ENCODE data around the gene TMEM184A. TPM values are rescaled to one million over a fixed set of nuclear protein-coding genes. Genes with fewer than 3 reads are reported as not detected.

The TMEM184A gene
- total and polyA plus RNA-seq, 2 of the 13 experiments (the other 11 are each of a cell fraction or from before 2014, with no cell fraction given) = 9.5 to 20.4 TPM

DNA sequence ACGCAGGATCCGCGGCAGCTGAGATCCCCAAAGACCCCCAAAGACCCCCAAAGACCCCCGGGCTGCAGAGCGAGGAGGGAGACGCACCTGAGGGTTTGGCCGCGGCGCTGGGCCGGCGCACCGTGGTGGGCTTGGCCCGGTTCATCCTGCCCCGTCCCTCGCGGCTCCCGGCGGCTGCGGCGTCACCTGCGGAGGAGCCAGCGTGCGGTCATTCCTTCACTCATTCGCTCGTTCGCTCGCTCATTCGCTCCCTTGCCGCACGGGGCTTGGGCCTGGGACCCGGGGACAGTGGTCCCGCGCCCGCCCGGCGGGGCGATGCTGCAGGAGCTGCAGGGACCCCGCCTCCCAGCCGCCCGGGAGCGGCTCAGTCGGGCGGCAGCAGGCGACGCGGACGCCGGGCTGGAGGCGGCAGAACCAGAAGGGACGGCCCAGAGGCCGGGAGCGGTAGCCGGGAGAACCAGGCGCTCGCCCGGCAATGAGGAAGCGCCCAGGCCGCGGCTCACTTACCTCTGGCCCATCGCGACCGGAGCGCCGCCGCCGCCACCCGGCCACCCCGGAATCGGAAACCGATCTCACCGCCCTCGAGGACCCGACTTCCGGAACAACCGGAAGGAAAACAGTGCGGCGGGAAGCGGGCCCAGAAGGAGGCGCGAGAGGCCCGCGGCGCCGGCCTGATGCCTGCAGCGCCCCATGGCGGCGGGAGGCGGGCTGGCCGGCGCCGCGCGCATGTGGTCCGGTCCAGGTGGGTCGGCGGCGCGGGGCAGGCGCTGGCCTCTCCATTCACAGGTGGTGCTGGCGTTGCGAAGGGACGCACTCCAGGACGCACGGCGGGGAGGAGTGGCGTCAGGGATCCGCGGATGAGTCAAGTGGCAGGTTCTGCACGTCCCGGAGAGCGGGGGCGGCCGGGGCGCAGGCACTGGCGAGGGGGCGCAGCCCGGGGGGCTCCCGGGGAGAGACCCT lies 51.9 kb downstream of the TMEM184A start, which contains the start of gene INTS1 (continued):
- TF ChIP-seq ZFYVE20 (CRISPR knock-in tag; IDR thresholded peaks at IDR 0.05; ENCODE audit: borderline replicate concordance, low read depth) (no peak), HCFC1 (IDR thresholded peaks at IDR 0.05; ENCODE audit: low read depth, low read length) (peak; percentile 81), ZNF761 (CRISPR knock-in tag; conservative IDR thresholded peaks at IDR 0.05) (0 out of 2 replicates have a peak, but pooled peaks have one; percentile 28), E2F2 (CRISPR knock-in tag; IDR thresholded peaks at IDR 0.05; ENCODE audit: borderline replicate concordance) (no peak), ZNF781 (CRISPR knock-in tag; IDR thresholded peaks at IDR 0.05; ENCODE audit: borderline replicate concordance, not compliant biosample characterization) (no peak), ZNF235 (CRISPR knock-in tag; IDR thresholded peaks at IDR 0.05; ENCODE audit: borderline replicate concordance) (no peak), ZNF329 (CRISPR knock-in tag; IDR thresholded peaks at IDR 0.05; ENCODE audit: low read depth) (no peak), ZNF839 (CRISPR knock-in tag; IDR thresholded peaks at IDR 0.05; ENCODE audit: borderline replicate concordance) (0 out of 2 replicates have a peak, but pooled peaks have one; percentile 46), ZNF44 (CRISPR knock-in tag; IDR thresholded peaks at IDR 0.05) (no peak; the same call in 1 of the 2 replicates), TSC22D2 (CRISPR knock-in tag; IDR thresholded peaks at IDR 0.05; ENCODE audit: borderline replicate concordance) (no peak), ELF4 (CRISPR knock-in tag; IDR thresholded peaks at IDR 0.05; ENCODE audit: borderline replicate concordance) (no peak), NFE2L2 (IDR thresholded peaks at IDR 0.05; ENCODE audit: low read length) (no peak), HMGA1 (CRISPR knock-in tag; conservative IDR thresholded peaks at IDR 0.05) (no peak), ZNF33A (CRISPR knock-in tag; IDR thresholded peaks at IDR 0.05; ENCODE audit: borderline replicate concordance) (no peak), PHF21A (CRISPR knock-in tag; IDR thresholded peaks at IDR 0.05) (peak; percentile 78), U2AF2 (IDR thresholded peaks at IDR 0.05; ENCODE audit: low read depth, low read length) (no peak), ZNF577 (CRISPR knock-in tag; IDR thresholded peaks at IDR 0.05; ENCODE audit: borderline replicate concordance, low read depth) (no peak)
- TF ChIP-seq, protein P1, sequence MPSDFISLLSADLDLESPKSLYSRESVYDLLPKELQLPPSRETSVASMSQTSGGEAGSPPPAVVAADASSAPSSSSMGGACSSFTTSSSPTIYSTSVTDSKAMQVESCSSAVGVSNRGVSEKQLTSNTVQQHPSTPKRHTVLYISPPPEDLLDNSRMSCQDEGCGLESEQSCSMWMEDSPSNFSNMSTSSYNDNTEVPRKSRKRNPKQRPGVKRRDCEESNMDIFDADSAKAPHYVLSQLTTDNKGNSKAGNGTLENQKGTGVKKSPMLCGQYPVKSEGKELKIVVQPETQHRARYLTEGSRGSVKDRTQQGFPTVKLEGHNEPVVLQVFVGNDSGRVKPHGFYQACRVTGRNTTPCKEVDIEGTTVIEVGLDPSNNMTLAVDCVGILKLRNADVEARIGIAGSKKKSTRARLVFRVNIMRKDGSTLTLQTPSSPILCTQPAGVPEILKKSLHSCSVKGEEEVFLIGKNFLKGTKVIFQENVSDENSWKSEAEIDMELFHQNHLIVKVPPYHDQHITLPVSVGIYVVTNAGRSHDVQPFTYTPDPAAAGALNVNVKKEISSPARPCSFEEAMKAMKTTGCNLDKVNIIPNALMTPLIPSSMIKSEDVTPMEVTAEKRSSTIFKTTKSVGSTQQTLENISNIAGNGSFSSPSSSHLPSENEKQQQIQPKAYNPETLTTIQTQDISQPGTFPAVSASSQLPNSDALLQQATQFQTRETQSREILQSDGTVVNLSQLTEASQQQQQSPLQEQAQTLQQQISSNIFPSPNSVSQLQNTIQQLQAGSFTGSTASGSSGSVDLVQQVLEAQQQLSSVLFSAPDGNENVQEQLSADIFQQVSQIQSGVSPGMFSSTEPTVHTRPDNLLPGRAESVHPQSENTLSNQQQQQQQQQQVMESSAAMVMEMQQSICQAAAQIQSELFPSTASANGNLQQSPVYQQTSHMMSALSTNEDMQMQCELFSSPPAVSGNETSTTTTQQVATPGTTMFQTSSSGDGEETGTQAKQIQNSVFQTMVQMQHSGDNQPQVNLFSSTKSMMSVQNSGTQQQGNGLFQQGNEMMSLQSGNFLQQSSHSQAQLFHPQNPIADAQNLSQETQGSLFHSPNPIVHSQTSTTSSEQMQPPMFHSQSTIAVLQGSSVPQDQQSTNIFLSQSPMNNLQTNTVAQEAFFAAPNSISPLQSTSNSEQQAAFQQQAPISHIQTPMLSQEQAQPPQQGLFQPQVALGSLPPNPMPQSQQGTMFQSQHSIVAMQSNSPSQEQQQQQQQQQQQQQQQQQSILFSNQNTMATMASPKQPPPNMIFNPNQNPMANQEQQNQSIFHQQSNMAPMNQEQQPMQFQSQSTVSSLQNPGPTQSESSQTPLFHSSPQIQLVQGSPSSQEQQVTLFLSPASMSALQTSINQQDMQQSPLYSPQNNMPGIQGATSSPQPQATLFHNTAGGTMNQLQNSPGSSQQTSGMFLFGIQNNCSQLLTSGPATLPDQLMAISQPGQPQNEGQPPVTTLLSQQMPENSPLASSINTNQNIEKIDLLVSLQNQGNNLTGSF (CRISPR knock-in tag; IDR thresholded peaks at IDR 0.05) = no peak; the same call in 1 of the 2 replicates
- TF ChIP-seq, protein P2, sequence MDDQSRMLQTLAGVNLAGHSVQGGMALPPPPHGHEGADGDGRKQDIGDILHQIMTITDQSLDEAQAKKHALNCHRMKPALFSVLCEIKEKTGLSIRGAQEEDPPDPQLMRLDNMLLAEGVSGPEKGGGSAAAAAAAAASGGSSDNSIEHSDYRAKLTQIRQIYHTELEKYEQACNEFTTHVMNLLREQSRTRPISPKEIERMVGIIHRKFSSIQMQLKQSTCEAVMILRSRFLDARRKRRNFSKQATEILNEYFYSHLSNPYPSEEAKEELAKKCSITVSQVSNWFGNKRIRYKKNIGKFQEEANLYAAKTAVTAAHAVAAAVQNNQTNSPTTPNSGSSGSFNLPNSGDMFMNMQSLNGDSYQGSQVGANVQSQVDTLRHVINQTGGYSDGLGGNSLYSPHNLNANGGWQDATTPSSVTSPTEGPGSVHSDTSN (CRISPR knock-in tag; IDR thresholded peaks at IDR 0.05; ENCODE audit: borderline replicate concordance) = no peak

All from HepG2 (cell line).